Neutrophil (primary cell): Measurements from ENCODE around the gene UGT3A2.

ENCODE experiments used
- H3K27ac ChIP-seq: fragments of 200-600 bp; sonication (generic); 2 replicates; pipeline ENCODE4 v1.5.1; 2016; ENCODE audit warnings: mild to moderate bottlenecking, moderate library complexity
- H3K27me3 ChIP-seq: fragments of 200-600 bp; sonication (generic); 2 replicates; pipeline ENCODE4 v1.6.0; 2016; ENCODE audit warnings: mild to moderate bottlenecking
- H3K36me3 ChIP-seq: fragments of 200-600 bp; sonication (generic); 2 replicates; pipeline ENCODE4 v1.5.1; 2017
- H3K4me1 ChIP-seq, 2 experiments: fragments of 200-600 bp in 1 of 2; sonication (generic) in 1 of 2; 1 replicate in 1 of 2; 2 replicates in 1 of 2; pipeline versions ENCODE4 v1.5.1 to v1.6.1; 2013 to 2016; ENCODE audit warnings: low read depth in 1 of 2, low read length in 1 of 2, mild to moderate bottlenecking in 1 of 2, moderate library complexity in 1 of 2; ENCODE audit not compliant: control insufficient read depth in 1 of 2, insufficient read depth in 1 of 2
- H3K4me3 ChIP-seq, 2 experiments: fragments of 200-600 bp in 1 of 2; sonication (generic) in 1 of 2; 1 replicate in 1 of 2; 2 replicates in 1 of 2; pipeline ENCODE4 v1.5.1; 2013 to 2016; ENCODE audit warnings: low read depth in 1 of 2, low read length in 1 of 2, mild to moderate bottlenecking in 1 of 2, moderate library complexity in 1 of 2
- H3K9me3 ChIP-seq: fragments of 200-600 bp; sonication (generic); 2 replicates; pipeline ENCODE4 v1.5.1; 2016
- CTCF ChIP-seq: fragments of 200-600 bp; sonication (generic); IDR thresholded peaks from 2 replicates; pipeline ENCODE4 v1.5.1; 2016; ENCODE audit warnings: antibody characterized with exemption

Gene UGT3A2

GRCh38 chr5:36096486-36096885, 29.8 kb upstream of the UGT3A2 start:
- H3K9me3 ChIP-seq, result no peaks in the 10 kb centered on the region
- no peaks in the 10 kb centered on the region for H3K27me3 ChIP-seq
- no peak overlapping the region for H3K27ac ChIP-seq
- H3K36me3 ChIP-seq, result no peaks in the 10 kb centered on the region
- no peak overlapping the region for H3K4me3 ChIP-seq
- TF ChIP-seq CTCF, result no peak
- no peaks in the 10 kb centered on the region for H3K4me1 ChIP-seq

- H3K27me3 ChIP-seq, result no peaks in the 10 kb centered on the region
- H3K4me1 ChIP-seq, result no peaks in the 10 kb centered on the region
- H3K27ac ChIP-seq, result no peak overlapping the region
- no peak overlapping the region for H3K4me3 ChIP-seq
- TF ChIP-seq CTCF, result no peak
- no peaks in the 10 kb centered on the region for H3K9me3 ChIP-seq
- H3K36me3 ChIP-seq, result no peaks in the 10 kb centered on the region
Measured at GRCh38 chr5:36089989-36090388, 23.3 kb upstream of the UGT3A2 start.

GRCh38 chr5:36079200-36079781, 12.6 kb upstream of the UGT3A2 start:
- no peaks in the 10 kb centered on the region for H3K36me3 ChIP-seq
- H3K27me3 ChIP-seq, result no peaks in the 10 kb centered on the region
- H3K27ac ChIP-seq, result no peak overlapping the region
- no peaks in the 10 kb centered on the region for H3K4me1 ChIP-seq
- no peak for TF ChIP-seq CTCF
- H3K9me3 ChIP-seq, result no peaks in the 10 kb centered on the region
- H3K4me3 ChIP-seq, result no peak overlapping the region

GRCh38 chr5:36078430-36078829, 11.7 kb upstream of the UGT3A2 start:
- Histone ChIP-seq H3K27me3 (no peaks in the 10 kb centered on the region), H3K4me1 (peaks cover 5 to 6% of the 10 kb centered on the region in 2 experiments), H3K27ac (no peak overlapping the region), H3K36me3 (no peaks in the 10 kb centered on the region), H3K4me3 (no peak overlapping the region), H3K9me3 (no peaks in the 10 kb centered on the region)
- TF ChIP-seq CTCF, result no peak

- Histone ChIP-seq H3K27me3 (no peaks in the 10 kb centered on the region), H3K4me1 (peaks cover 14 to 20% of the 10 kb centered on the region in 2 experiments), H3K36me3 (no peaks in the 10 kb centered on the region), H3K27ac (no peak overlapping the region), H3K9me3 (no peaks in the 10 kb centered on the region), H3K4me3 (no peak overlapping the region)
- TF ChIP-seq CTCF, result no peak
Measured at GRCh38 chr5:36073595-36074216, 7.0 kb upstream of the UGT3A2 start.
